Upper lobe of left lung (tissue), 4 donors: ENCODE results near the gene MADD.

Experiments
- CTCF ChIP-seq, 6 experiments: fragments of 450-650 bp in 4 of 6; fragments of 200-600 bp in 2 of 6; sonication (generic) in 2 of 6; IDR thresholded peaks; one replicate each; pipeline ENCODE4 v1.5.1; 2016 to 2019; ENCODE audit warnings: antibody characterized with exemption in 6 of 6
- POLR2A ChIP-seq, 4 donors: fragments of 450-650 bp; IDR thresholded peaks; one replicate each; pipeline ENCODE4 v1.5.1; 2016 to 2017; ENCODE audit warnings: antibody characterized with exemption in 4 of 4, mild to moderate bottlenecking in 2 of 4

GRCh38 chr11:47348859-47349258, 78.9 kb downstream of the MADD start:
- no peak for TF ChIP-seq CTCF (IDR thresholded peaks at IDR 0.05)
- no peak for TF ChIP-seq POLR2A (IDR thresholded peaks at IDR 0.05)
